HG02588 (cell line): ENCODE results near the gene AGER.
"Not testable (repeated sequence)": the region's sequence is repeated elsewhere in the genome, so short reads cannot be mapped to it uniquely, and the experiment has no call there.

Experiments used
- ATAC-seq: cut with Tn5 transposase; IDR thresholded peaks from one replicate; pipeline ENCODE4 v1.9.1; 2021; ENCODE audit warnings: mild to moderate bottlenecking, moderate library complexity; ENCODE audit not compliant: unreplicated experiment

AGER gene

DNA sequence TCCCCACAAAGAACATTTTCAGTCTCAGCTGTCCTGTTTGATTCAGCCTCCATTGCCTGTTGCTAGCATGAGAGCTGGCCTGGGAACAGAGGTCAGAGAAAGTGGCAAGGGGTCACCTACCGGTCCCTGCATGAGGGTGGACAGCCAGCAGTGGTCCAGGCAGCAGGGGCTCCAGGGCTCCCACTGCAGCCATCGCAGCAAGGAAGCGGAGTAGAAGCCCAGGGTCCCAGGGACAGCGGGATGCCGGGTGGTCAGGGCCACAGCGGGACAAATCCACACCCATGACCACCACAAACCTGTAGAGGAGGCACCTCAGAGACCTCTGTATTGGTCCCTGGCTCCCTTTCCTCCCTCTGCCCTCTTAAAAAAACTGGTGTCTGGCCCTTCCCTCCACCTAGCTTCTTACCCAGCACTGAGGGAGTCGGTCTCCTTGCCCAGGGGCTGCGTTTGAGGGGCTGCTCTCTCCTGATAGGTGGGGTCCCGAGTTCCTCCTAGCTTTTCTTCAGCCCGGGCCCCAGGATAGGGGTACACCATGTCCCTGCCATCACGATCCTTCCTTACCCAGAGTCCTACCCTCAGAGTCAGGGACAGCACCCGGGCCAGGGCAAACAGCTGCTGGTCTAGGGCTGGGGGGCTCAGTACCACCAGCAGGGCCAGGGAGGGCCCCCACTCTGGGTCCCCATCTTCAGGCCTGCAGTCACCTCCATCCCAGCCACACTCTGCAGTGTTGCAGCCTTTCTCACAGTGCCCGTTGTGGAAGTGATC, 16.8 kb upstream of the AGER start:
- no peak for ATAC-seq

DNA sequence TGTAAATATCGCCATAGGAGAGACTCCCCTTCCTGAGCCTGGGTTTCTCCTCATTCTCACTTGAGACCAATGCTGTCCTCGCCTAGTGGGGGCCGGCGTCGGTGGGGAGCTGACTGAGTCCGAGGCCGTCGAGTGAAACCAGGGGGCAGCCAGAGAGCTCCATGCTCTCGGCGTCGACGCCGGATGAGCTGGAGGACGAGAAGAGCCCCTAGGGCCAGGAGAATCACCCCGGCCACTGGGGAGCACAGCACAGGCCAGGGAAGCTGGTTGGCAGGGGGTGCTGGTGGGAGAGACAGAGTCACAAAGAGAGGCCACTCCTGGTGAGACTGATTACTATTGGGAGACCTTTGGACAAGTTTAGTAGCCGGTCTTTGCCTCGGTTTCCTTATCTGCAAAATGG, 14.8 kb upstream of the AGER start:
- ATAC-seq = no peak

DNA sequence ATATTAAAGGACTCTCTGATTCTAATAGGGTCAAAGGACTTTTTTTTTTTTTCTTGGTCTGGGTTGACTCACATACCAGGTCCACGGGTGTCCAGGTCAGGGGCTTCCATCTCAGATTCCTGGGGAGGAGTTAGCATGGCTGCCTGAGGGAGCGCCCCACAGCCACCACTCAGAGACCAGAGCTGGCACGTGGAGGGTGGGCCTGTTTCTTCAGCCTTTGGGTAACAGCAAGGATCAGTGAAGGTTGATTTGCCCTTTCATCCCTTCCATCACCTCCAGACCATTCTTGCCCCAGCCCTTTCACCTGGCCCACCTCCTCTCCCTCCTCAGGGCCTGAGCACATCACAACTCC, 14.3 kb upstream of the AGER start:
- no peak for ATAC-seq

DNA sequence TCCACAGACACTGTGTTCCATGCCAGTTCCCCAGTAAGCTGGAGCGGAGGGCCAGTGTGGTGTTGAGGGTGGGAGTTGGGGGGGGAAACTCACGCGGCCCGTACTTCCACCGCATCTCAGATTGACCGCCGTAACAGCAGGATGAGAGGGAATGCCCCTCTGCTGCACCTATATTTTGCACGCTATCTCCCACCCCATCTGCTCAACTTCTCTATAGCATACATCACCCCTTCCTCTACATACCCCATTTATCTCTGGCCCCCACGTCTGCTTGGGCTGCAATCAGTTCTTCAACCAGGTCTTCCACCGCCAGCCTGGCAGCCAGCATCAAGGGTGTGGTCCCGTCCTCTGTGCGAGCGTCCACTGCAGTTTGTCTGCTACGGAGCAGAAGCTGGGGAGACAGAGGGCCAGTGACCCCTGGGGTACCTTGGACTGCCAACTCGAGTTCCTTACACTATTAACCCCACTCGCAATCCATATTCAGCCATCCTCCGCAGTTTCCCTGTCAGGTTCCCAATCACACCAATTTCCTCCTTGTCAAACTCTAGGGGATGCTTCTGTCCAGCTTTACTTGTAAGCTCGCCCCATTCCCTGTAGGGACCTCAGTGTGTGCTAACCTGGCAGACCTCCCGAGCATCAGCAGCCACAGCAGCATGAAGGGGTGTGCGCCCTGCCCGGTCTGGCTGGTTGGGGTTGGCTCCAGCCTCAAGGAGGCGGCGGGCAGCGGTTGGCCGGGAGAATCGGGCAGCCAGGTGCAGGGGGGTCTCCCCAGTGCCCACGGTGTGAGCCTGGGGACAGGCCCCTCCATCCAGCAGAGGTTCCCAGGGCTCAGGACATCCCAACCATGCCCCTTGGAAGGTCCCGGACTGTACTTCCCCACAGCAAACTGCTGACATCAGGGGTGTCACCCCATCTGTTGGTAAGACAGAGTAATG, 12.9 kb upstream of the AGER start:
- no peak for ATAC-seq

DNA sequence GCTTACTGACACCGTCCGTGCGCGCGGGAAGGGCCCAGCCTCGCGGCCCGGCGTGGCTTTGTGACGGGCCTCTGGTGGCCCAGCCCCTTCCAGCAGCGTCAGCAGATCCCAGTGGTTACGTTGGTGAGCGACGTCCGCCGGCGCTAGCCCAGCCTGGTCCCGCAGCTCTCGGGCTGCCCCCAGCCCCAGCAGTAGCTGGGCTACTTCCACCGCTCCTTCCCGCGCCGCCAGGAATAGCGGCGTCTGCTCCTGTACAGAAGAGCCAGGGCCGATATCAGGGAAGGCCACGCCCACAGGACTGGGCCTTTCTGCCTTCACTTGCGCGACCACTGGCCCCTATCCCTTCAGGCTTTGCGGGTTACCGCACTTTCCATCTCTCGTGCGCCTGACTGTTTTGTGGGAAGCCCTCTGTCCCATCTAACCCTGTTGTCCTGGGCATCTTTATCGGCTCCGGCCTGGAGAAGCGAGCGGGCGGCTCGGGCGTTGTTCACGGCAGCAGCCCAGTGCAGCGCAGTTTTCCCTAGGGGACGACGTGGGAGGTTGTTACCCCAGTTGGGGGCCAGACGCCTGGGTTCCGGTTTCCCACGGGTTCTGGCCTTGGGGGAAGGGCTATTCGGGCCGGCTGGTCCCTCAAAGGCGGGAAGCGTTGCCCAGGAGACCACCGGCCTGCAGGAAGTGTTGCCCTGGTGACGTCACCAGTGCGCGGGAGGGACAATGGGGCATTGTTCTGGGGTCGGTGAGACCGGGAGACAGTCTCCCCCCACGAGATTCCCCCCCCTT, 12.0 kb upstream of the AGER start:
- ATAC-seq = peak; percentile 72

DNA sequence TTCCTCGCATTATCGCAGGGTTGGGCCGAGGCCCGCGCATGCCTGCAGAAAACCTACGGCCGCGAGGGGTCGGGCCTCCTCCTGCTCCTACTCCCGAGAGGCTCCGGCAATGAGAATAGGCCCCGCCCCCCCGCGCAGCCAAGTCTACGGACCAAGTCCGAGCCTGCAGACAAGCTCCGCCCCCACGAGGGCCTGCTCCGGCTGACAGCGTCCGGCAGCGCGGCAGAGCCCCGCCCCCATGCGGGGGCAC, 11.5 kb upstream of the AGER start:
- ATAC-seq = peak; percentile 75

DNA sequence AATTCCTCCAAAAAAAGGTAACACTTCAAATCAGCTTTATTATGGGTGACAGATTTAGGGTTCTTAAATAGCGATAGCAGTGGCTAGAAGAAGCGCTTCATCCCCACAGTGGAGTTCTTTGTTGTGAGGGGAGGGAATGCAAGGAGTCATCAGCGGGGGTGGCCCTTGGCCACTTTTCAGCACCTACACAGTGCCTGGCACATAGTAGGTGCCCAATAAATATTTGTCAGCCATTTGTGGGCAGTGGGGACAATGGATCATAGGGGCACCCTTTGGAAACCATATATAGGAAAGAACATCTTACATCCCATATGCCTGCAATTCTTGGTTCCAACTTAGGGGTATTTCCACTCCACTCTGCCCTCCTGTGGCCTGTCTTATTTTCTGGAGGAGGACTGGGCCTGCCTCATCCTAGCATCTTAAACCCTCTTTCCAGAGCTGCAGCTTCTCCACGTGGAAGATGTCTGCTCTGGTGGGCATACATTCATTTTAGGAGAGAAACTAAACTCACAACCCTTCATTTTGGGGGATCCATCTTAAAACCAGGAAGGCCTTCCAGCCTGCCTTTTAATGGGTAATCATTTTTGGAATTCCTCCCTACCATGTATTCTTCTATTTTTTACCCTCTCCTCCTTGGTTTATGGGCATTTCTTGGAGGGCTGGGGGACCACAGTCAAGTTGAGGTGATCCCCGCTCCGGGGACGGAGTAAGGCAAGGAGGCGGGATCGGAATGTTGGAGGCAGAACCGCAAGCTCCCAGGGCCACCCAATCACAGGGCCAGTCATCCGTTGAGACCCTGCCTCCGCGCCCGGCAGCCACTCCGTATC, 11.0 kb upstream of the AGER start:
- ATAC-seq = no peak

DNA sequence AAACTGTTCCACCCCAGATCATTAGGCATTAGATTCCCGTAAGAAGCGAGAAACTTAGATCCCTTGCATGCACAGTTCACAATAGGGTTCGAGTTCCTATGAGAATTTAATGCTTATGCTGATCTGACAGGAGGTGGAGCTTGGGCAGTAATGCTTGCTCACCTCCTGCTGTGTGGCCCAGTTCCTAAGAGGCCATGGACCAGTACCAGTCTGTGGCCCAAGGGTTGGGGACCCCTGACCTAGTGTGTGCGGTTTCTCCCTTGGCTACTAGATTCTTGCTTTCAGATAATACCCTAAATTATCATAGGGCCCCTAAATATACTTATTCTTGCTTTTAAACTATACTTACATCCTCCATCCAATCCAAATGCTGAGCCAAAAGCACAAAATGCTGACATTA, 10.3 kb upstream of the AGER start:
- no peak for ATAC-seq

DNA sequence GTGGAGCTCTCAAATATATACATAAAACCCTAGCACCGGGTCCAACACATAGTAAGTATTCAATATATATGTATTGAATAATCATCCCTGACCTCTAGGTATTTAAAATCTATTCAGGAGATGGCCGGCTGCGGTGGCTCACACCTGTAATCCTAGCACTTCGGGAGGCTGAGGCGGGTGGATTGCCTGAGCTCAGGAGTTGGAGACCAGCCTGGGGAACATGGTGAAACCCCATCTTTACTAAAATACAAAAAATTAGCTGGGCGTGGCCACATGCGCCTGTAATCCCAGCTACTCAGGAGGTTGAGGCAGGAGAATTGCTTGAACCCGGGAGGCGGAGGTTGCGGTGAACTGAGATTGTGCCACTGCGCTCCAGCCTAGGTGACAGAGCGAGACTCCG, 9.0 kb upstream of the AGER start:
- ATAC-seq = not testable (repeated sequence)

DNA sequence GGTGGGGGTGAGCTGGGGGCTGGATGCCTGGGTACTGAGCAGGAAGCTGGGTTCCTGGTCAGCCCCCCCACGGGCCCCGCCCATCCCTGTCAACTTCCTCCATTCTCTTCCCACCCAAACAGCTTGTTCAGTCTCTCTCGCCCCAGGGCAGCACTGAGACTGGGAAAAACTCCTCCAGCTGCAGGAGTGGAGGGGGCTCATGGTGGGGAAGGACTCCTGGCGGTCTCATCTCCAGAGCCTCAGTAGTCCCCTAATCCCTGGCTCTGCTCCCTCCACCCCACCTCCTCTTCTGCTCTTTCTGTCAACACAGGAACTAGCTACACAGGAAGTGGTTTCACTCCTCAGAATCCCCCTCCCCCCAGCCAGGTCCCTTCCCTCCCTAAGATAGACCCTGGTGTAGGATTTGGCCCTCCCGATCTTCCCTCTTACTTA, 8.6 kb upstream of the AGER start, which contains the start of gene GPSM3:
Gene GPSM3, minus strand, starts transcription at position 36 of the 432 bp plus-strand sequence. CDS start 130 bp downstream, outside the sequence.
- no peak for ATAC-seq

DNA sequence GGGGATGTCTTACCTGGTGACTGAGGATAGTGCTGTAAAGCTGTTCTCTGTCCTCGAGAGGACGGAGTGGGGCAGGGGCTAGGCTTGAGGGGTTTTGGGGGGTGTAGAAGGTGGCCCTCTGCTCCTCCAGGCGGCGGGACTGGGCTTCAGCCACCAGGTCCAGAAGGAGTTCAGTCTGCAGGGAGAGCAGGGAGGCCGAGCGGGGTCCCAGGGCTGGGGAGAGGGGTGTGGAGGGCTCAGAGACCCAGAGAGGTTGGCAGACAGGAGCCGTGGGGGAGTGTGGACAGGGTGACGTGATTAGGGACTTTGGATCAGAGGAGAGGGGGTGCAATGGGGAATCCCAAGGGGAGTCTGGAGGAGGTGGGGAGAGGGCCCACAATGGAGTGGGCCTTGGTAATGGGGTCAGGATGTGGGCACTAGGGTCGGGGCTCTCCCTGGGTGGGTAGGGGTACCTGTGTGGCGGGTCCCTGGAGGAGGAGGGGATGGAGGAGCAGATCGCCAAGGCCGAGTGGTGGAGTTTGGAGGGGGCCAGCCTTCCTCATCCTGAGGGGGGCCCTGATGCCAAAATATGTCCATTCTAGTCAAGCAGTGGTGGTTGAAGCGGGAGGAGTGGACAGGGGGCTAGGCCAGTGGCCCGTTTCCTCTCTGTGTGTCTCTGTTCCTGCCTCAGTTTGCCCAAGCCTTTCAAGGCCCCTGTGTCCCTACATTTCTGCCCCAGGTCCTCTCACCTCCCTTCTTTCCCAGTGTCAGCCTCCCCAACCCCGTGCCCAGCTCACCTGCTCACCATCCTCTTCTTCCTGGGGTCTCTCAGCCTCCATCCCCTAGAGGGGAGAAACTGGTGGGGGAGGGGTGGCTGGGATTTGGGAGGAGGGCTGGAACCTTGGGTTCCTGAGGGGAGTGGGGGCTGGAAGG, 7.9 kb upstream of the AGER start:
- ATAC-seq = no peak

DNA sequence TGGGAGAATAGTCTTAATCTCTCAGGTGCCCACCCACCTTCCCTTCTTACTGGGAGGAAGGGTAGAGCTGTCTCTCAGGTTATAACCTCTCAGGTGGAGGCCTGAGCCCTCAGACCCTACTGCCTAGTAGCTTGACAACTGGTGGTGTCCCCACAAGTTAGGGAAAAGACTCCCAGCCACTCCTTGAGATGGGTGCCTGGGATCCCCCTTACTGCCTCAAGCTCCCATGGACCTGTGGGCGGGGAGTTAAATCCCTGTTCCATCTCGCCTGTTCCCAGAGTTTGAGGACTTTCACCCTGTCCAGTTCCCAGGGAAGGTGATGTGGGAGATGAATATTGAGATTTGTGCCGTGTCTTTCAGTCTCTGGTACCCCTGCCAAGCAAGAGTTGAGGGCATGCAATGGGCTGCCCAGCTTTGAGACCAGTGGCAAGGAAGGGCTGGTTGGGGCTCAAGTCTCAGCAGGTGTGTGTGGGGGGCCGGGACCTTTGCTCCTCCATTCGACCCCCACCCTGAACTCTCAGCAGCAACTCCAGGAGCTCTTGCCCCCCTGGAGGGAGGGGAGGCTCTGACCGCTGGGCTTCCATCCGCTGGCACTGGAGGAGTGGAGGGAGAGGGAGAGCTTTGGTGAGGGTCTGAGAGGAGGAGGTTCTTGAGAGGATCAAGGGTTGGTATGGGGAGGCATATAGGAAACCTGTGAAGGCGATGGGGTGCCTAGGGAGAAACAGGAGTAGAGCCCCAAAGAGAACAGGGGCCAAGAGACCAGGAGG, 7.0 kb upstream of the AGER start:
- no peak for ATAC-seq

DNA sequence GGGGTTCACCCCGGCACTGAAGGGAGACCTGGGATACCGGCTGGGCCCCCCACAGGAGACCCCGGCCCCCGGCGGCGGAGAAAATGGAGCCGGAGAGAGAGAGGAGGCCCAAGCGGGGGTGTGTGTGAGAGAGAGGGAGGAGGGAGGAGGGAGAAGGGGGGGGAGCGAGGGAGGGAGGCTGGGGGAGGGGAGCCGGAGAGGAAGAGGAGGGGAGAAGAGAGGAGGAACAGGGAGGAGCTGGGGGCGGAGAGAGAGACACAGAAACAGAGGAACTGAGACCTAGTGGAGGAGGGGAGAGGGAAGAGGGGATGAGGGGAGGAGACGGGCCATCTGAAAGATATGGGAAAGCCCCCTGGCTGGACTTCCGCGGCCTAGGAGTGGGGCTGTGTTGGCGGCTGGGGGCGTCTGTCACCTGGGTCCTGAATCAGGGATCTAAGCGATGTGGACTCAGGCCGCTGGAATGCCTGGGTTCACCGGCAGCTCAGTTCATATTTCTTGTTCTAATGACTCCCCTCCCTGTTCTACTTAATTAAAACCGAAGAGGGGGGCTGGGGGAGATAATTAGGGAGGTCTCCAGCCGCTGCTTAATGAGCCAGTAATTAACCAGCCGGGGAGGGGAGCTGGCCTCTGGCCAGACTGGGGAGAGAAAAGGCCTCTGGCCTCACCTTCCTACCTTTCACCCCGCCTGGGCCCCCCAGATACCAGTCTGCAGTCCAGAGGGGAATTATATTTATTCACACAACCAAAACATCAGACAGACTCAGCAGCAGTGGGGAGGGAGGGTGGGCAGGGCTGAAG, 6.2 kb upstream of the AGER start, which contains the start of gene PBX2:
Gene PBX2, minus strand, starts transcription at position 149 of the 798 bp plus-strand sequence. CDS start 287 bp downstream, outside the sequence.
- peak; percentile 51 for ATAC-seq

DNA sequence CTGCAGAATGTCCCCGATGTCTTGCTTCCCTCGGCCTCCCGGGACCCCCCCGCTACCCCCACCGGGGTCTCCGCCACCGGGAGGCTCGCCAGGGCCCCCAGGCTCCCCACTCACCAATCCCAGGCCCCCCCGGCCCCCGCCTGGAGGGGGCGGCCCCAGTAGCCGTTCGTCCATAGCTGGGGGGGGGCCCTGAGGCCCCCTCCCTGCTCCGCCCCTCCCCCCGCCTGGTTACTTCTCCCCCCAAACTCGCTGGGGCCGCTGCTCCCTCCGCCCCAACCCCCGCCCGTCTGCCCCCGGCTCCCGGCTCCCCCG, 5.6 kb upstream of the AGER start:
- ATAC-seq = no peak

DNA sequence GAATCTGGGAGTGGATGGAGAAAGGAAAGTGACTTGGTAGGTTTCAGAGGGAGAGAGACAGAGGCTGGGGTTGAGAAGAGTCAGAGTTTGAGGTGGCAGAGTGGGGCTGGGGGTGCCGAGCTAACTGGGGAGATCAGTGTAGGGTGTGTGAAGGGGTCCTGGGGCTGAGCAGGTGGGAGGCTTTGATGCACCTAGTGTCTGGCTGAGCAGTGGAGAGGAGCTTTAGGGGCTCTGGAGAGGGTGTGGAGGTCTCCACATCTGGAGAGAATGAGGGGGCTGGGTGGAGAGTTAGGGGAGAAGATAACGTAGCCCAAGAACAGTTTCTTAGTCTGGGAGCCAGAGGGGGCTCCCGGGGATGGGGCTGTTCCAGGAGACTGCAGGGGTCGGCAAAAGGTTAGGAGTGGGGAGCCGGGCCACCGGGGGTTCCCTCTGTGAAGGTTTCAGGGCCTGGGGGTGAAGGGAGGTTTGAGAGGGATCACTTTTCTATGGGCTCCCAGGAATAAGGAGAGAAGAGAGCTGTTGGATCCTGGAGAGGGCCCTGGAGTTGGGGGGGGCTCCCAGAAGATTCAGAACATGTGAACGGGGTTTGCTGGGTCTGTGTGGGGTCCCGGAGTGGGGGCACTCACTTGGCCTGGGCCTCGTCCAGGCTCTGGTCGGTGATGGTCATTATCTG, 5.2 kb upstream of the AGER start:
- ATAC-seq = no peak

DNA sequence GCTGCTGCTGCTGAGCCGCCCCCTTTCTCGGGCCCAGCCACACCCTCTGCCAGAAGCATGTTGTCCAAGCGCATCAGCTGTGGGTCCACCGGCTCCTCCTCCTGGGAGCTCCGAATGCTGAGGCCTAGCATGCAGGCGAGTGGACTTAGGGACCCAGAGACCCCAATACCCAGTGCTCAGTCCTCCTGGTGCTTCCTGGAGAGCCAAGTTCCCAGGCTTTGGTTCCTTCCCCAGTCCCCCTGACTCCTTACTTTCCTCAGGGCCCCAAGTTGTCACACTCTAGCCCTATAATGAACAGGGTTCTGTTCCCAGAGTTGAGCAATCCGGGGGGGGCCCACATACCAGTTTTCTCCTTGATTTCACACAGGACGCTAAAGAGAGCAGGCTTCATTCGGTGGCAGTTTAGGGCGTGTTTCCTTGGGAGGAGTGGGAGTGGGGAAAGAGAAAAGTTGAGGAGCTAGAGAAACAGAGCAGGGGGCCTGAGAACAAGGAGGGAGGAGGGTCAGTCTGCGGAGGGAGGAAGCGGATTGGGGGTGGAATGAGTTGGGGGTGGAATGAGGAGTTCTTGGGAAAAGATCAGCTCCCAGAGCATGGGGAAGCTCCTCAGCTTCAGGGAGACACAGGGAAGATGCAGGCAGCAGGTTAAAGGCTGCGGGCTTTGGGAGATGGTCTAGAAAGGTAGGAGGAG, 4.5 kb upstream of the AGER start:
- no peak for ATAC-seq
